ENCODE data around the gene GRIK3. TPM values are rescaled to one million over a fixed set of nuclear protein-coding genes. Genes with fewer than 3 reads are reported as not detected.

GRIK3 gene
- polyA plus RNA-seq, 2 of the 4 experiments (the other 2 are of a cell fraction) = not detected

- TF ChIP-seq E2F6 (IDR thresholded peaks at IDR 0.05; ENCODE audit: borderline replicate concordance, low read depth) (no peak), ELK1 (IDR thresholded peaks at IDR 0.05; ENCODE audit: low read depth, low read length) (no peak), POLR2AphosphoS2 (conservative IDR thresholded peaks at IDR 0.05; ENCODE audit: low read length) (no peak), KDM1A (IDR thresholded peaks at IDR 0.05; ENCODE audit: low read depth) (no peak)
Observed at GRCh38 chr1:36988321-36988720, 46.0 kb downstream of the GRIK3 start (continued).

- Histone ChIP-seq H3K4me2 (no peak overlapping the region), H3K9me3 (no peaks in the 10 kb centered on the region), H3K27ac (no peak overlapping the region), H3K4me3 (no peak overlapping the region), H3K4me1 (no peaks in the 10 kb centered on the region)
- TF ChIP-seq HES2 (IDR thresholded peaks at IDR 0.05) = no peak
- TF ChIP-seq MAX (IDR thresholded peaks at IDR 0.05) = no peak
- TF ChIP-seq POLR2AphosphoS2 (conservative IDR thresholded peaks at IDR 0.05; ENCODE audit: low read length) = no peak
- TF ChIP-seq ZSCAN20 (CRISPR knock-in tag; IDR thresholded peaks at IDR 0.05) = no peak
- no peak for TF ChIP-seq EP300 (IDR thresholded peaks at IDR 0.05)
- no peak for TF ChIP-seq RFX5 (IDR thresholded peaks at IDR 0.05)
- no peak for TF ChIP-seq USF2 (IDR thresholded peaks at IDR 0.05)
- no peak for TF ChIP-seq CHD4 (IDR thresholded peaks at IDR 0.05; ENCODE audit: borderline replicate concordance)
- no peak for TF ChIP-seq RCOR1 (IDR thresholded peaks at IDR 0.05; ENCODE audit: low read depth, low read length)
- no peak for TF ChIP-seq CBX2 (IDR thresholded peaks at IDR 0.05; ENCODE audit: borderline replicate concordance, low read depth)
- no peak for TF ChIP-seq TFCP2L1 (CRISPR knock-in tag; IDR thresholded peaks at IDR 0.05)
- no peak for TF ChIP-seq FOXS1 (CRISPR knock-in tag; IDR thresholded peaks at IDR 0.05)
- no peak for TF ChIP-seq EHMT2 (IDR thresholded peaks at IDR 0.05; ENCODE audit: low read depth)
- TF ChIP-seq SREBF2 (IDR thresholded peaks at IDR 0.05) = no peak
- POLR2A ChIA-PET = no interaction called here
- 60% methylated on average over 1 of the region's 2 CpGs for WGBS (ENCODE audit: missing lambda C conversion rate)
- CTCF ChIA-PET = interaction anchor here (0.8 kb wide), 1 partner anchor 15 kb away, joined by 4 read pairs; no protein-coding TSS in a partner anchor
- ATAC-seq (no peak), DNase-seq (ENCODE audit: low read depth in 1 of 2, low spot score in 1 of 2) (no peak), FAIRE-seq (no peak)
Observed at GRCh38 chr1:36987276-36987675, 47.0 kb downstream of the GRIK3 start.

- POLR2A ChIA-PET = no interaction called here
- FAIRE-seq (no peak), DNase-seq (ENCODE audit: low read depth in 1 of 2, low spot score in 1 of 2) (no peak), ATAC-seq (no peak)
- H3K4me1 ChIP-seq = no peaks in the 10 kb centered on the region
- CTCF ChIA-PET = interaction anchor here (0.8 kb wide), 1 partner anchor 16 kb away, joined by 4 read pairs; no protein-coding TSS in a partner anchor
- no peak overlapping the region for H3K4me3 ChIP-seq
- H3K27ac ChIP-seq = no peak overlapping the region
- H3K4me2 ChIP-seq = no peak overlapping the region
- 25% methylated on average over 6 of the region's 6 CpGs for WGBS (ENCODE audit: missing lambda C conversion rate)
- H3K9me3 ChIP-seq = no peaks in the 10 kb centered on the region
- no peak for TF ChIP-seq MAX (IDR thresholded peaks at IDR 0.05)
- no peak for TF ChIP-seq SREBF2 (IDR thresholded peaks at IDR 0.05)
- TF ChIP-seq CHD4 (IDR thresholded peaks at IDR 0.05; ENCODE audit: borderline replicate concordance) = no peak
- no peak for TF ChIP-seq MAZ (IDR thresholded peaks at IDR 0.05; ENCODE audit: borderline replicate concordance, low read depth, low read length)
- TF ChIP-seq CTCF (IDR thresholded peaks at IDR 0.05) = no peak
- no peak for TF ChIP-seq ATOH8 (CRISPR knock-in tag; IDR thresholded peaks at IDR 0.05; ENCODE audit: low read depth)
- TF ChIP-seq KDM5A (IDR thresholded peaks at IDR 0.05) = no peak
- TF ChIP-seq SMC3 (IDR thresholded peaks at IDR 0.05) = no peak
- no peak for TF ChIP-seq PBX3 (IDR thresholded peaks at IDR 0.05)
- TF ChIP-seq HES2 (IDR thresholded peaks at IDR 0.05) = no peak
- no peak for TF ChIP-seq JUN (IDR thresholded peaks at IDR 0.05)
- no peak for TF ChIP-seq ZC3H11A (IDR thresholded peaks at IDR 0.05)
- TF ChIP-seq HDAC2 (IDR thresholded peaks at IDR 0.05) = no peak
- no peak for TF ChIP-seq HOXB13 (CRISPR knock-in tag; IDR thresholded peaks at IDR 0.05; ENCODE audit: low read depth)
- no peak for TF ChIP-seq RARB (CRISPR knock-in tag; IDR thresholded peaks at IDR 0.05)
Observed at GRCh38 chr1:36986241-36986985, 47.9 kb downstream of the GRIK3 start.
